ENCODE results near the gene DMD. TPM values are rescaled to one million over a fixed set of nuclear protein-coding genes. Genes with fewer than 3 reads are reported as not detected.

DMD gene
- total RNA-seq, 2 experiments from 2014 or later: 0.20 to 0.47 TPM

- ChIA-PET CTCF (no interaction called here), POLR2A (no interaction called here)
- H3K9me3 Mint-ChIP-seq: no peaks in the 10 kb centered on the region
- Histone ChIP-seq H3K9me3 (ENCODE audit: control insufficient read depth in 1 of 2, insufficient read depth in 1 of 2, low read length in 2 of 2) (no peaks in the 10 kb centered on the region), H3K27me3 (ENCODE audit: control insufficient read depth in 1 of 2, insufficient read depth in 2 of 2, low read length in 2 of 2) (no peaks in the 10 kb centered on the region), H3K36me3 (ENCODE audit: insufficient read depth, low read length) (no peaks in the 10 kb centered on the region), H3K4me1 (ENCODE audit: insufficient read depth, low read length) (no peaks in the 10 kb centered on the region), H3K27ac (ENCODE audit: low read depth in 1 of 2, low read length in 2 of 2) (no peak overlapping the region), H3K4me3 (ENCODE audit: low read length) (no peak overlapping the region)
- DNase-seq: no peak
- no peaks in the 10 kb centered on the region for H3K4me1 Mint-ChIP-seq (ENCODE audit: low read depth)
- no peak overlapping the region for H3K27ac Mint-ChIP-seq
- H3K36me3 Mint-ChIP-seq (ENCODE audit: low read depth): no peaks in the 10 kb centered on the region
- H3K27me3 Mint-ChIP-seq: no peaks in the 10 kb centered on the region
- TF ChIP-seq CTCF (IDR thresholded peaks at IDR 0.05): no peak
- no peak for ATAC-seq (ENCODE audit: poor library complexity)
- intact Hi-C loops (cut with DNase I, micrococcal nuclease): loop anchor here in 1 of 2 experiments (10.0 kb wide), 1 partner anchor 56 kb away; no protein-coding TSS in a partner anchor
- no peak overlapping the region for H3K4me3 Mint-ChIP-seq
Measured at GRCh38 chrX:31508338-31508737, 1703.0 kb downstream of the DMD start.

GRCh38 chrX:31506928-31507327, 1704.4 kb downstream of the DMD start:
- POLR2A ChIA-PET: no interaction called here

GRCh38 chrX:31506360-31506759, 1705.0 kb downstream of the DMD start:
- intact Hi-C loops (cut with DNase I, micrococcal nuclease): loop anchor here in 1 of 2 experiments (10.0 kb wide), 1 partner anchor 58 kb away; no protein-coding TSS in a partner anchor
- Mint-ChIP-seq H3K27me3 (no peaks in the 10 kb centered on the region), H3K4me1 (ENCODE audit: low read depth) (no peaks in the 10 kb centered on the region), H3K9me3 (no peaks in the 10 kb centered on the region), H3K4me3 (no peak overlapping the region), H3K27ac (no peak overlapping the region), H3K36me3 (ENCODE audit: low read depth) (no peaks in the 10 kb centered on the region)
- Histone ChIP-seq H3K4me3 (ENCODE audit: low read length) (no peak overlapping the region), H3K9me3 (ENCODE audit: control insufficient read depth in 1 of 2, insufficient read depth in 1 of 2, low read length in 2 of 2) (no peaks in the 10 kb centered on the region), H3K36me3 (ENCODE audit: insufficient read depth, low read length) (no peaks in the 10 kb centered on the region), H3K4me1 (ENCODE audit: insufficient read depth, low read length) (no peaks in the 10 kb centered on the region), H3K27me3 (ENCODE audit: control insufficient read depth in 1 of 2, insufficient read depth in 2 of 2, low read length in 2 of 2) (no peaks in the 10 kb centered on the region), H3K27ac (ENCODE audit: low read depth in 1 of 2, low read length in 2 of 2) (no peak overlapping the region)
- ChIA-PET POLR2A (no interaction called here), CTCF (no interaction called here)
- ATAC-seq (ENCODE audit: poor library complexity): no peak
- DNase-seq: no peak
- TF ChIP-seq CTCF (IDR thresholded peaks at IDR 0.05): no peak

More at GRCh38 chrX:31506928-31507327, 1704.4 kb downstream of the DMD start:
- Mint-ChIP-seq H3K9me3 (no peaks in the 10 kb centered on the region), H3K27ac (no peak overlapping the region), H3K4me3 (no peak overlapping the region), H3K4me1 (ENCODE audit: low read depth) (no peaks in the 10 kb centered on the region), H3K27me3 (no peaks in the 10 kb centered on the region), H3K36me3 (ENCODE audit: low read depth) (no peaks in the 10 kb centered on the region)
- H3K27me3 ChIP-seq (ENCODE audit: control insufficient read depth in 1 of 2, insufficient read depth in 2 of 2, low read length in 2 of 2): no peaks in the 10 kb centered on the region
- CTCF ChIA-PET: no interaction called here
- TF ChIP-seq CTCF (IDR thresholded peaks at IDR 0.05): no peak
- H3K36me3 ChIP-seq (ENCODE audit: insufficient read depth, low read length): no peaks in the 10 kb centered on the region
- H3K27ac ChIP-seq (ENCODE audit: low read depth in 1 of 2, low read length in 2 of 2): no peak overlapping the region
- no peaks in the 10 kb centered on the region for H3K4me1 ChIP-seq (ENCODE audit: insufficient read depth, low read length)
- no peak overlapping the region for H3K4me3 ChIP-seq (ENCODE audit: low read length)
- no peaks in the 10 kb centered on the region for H3K9me3 ChIP-seq (ENCODE audit: control insufficient read depth in 1 of 2, insufficient read depth in 1 of 2, low read length in 2 of 2)
- intact Hi-C loops (cut with DNase I, micrococcal nuclease): loop anchor here in 1 of 2 experiments (10.0 kb wide), 1 partner anchor 58 kb away; no protein-coding TSS in a partner anchor
- no peak for DNase-seq
- no peak for ATAC-seq (ENCODE audit: poor library complexity)

Data from CD4-positive, alpha-beta T cell (primary cell).